K562 (cell line): ENCODE data around the gene PLD1.

ENCODE experiments used
- CTCF ChIP-seq, 3 experiments: IDR thresholded peaks in 2 of 3; conservative IDR thresholded peaks in 1 of 3; 2 replicates each; pipeline ENCODE4 v1.5.1; 2011 to 2012; ENCODE audit warnings: low read length in 3 of 3, mild to moderate bottlenecking in 3 of 3, control low read depth in 2 of 3, improper control_type of control experiment in 1 of 3, inconsistent platforms in 1 of 3, low read depth in 1 of 3, mixed read lengths in 1 of 3, moderate library complexity in 1 of 3; ENCODE audit not compliant: insufficient read depth in 2 of 3
- GATA2 ChIP-seq: sonication (generic); formaldehyde crosslinking; IDR thresholded peaks from 2 replicates; pipeline ENCODE4 v1.4.0; 2020; ENCODE audit warnings: mild to moderate bottlenecking, missing genetic modification reagents
- RAD21 ChIP-seq, 2 experiments: fragments of 250-450 bp in 1 of 2; fragments of 450-650 bp in 1 of 2; sonication (Bioruptor Pico) in 1 of 2; formaldehyde crosslinking in 1 of 2; IDR thresholded peaks in 1 of 2; conservative IDR thresholded peaks in 1 of 2; 2 replicates each; pipeline versions ENCODE4 v1.4.0 to v1.8.0; 2020 to 2022; ENCODE audit warnings: mild to moderate bottlenecking in 2 of 2, moderate library complexity in 1 of 2
- RBBP5 ChIP-seq: fragments of 200-600 bp; sonication (generic); IDR thresholded peaks from 2 replicates; pipeline ENCODE4 v1.6.1; 2012; ENCODE audit warnings: borderline replicate concordance, mild to moderate bottlenecking, low read length, control low read depth, inconsistent platforms; ENCODE audit not compliant: insufficient read depth, poor library complexity, severe bottlenecking
- SIRT6 ChIP-seq: IDR thresholded peaks from one replicate; pipeline ENCODE4 v1.6.1; 2012; ENCODE audit warnings: low read depth, mild to moderate bottlenecking, control low read depth, inconsistent platforms, low read length, moderate library complexity
- SP2 ChIP-seq: IDR thresholded peaks from 2 replicates; pipeline ENCODE4 v1.6.1; 2011; ENCODE audit warnings: mild to moderate bottlenecking, low read depth, low read length, moderate library complexity; ENCODE audit not compliant: poor library complexity, severe bottlenecking; ENCODE audit errors: extremely low read depth
- USF1 ChIP-seq: sonication (generic); formaldehyde crosslinking; IDR thresholded peaks from 2 replicates; pipeline ENCODE4 v1.9.0; 2022; ENCODE audit warnings: mild to moderate bottlenecking, missing genetic modification reagents
- ZNF324 ChIP-seq: fragments of 250-450 bp; sonication (Bioruptor Pico); IDR thresholded peaks from 2 replicates; pipeline ENCODE4 v1.4.0; 2020; ENCODE audit warnings: mild to moderate bottlenecking

- no peak for TF ChIP-seq USF1
- TF ChIP-seq SP2, result no peak
- no peak for TF ChIP-seq ZNF324 (CRISPR knock-in tag)
- TF ChIP-seq CTCF (IDR thresholded peaks at IDR 0.05 in 2 of 3, conservative IDR thresholded peaks at IDR 0.05 in 1 of 3; ENCODE audit: insufficient read depth in 2 of 3, low read depth in 1 of 3, low read length in 3 of 3), result no peak
- TF ChIP-seq SIRT6, result no peak
- TF ChIP-seq GATA2 (CRISPR knock-in tag), result no peak
- TF ChIP-seq RAD21 (CRISPR knock-in tag; conservative IDR thresholded peaks at IDR 0.05 in 1 of 2, IDR thresholded peaks at IDR 0.05 in 1 of 2), result no peak
- no peak for TF ChIP-seq RBBP5
Observed at GRCh38 chr3:171812811-171813210, 2.5 kb upstream of the PLD1 start.
